Endothelial cell of umbilical vein (primary cell): Measurements from ENCODE around the gene WDR5. TPM values are rescaled to one million over a fixed set of nuclear protein-coding genes. Genes with fewer than 3 reads are reported as not detected.

Experiments
- BruUV-seq: library from RNA; stranded (reverse); fragments of 400-500 nt; replicated peaks from 2 replicates; lab custom pipeline; 2021; lab: Mats Ljungman, UMichigan
- CTCF ChIA-PET: fragments of 300-600, 350-600 bp; sonication (Branson Sonifier 250); formaldehyde crosslinking; loops from one replicate; lab custom pipeline; 2021; ENCODE audit warnings: antibody characterized with exemption, inconsistent platforms; lab: Charles Lee
- POLR2A ChIA-PET: fragments of 300-600, 350-600 bp; sonication (Branson Sonifier 250); formaldehyde crosslinking; loops from one replicate; lab custom pipeline; 2021; ENCODE audit warnings: antibody characterized with exemption, inconsistent platforms; lab: Charles Lee
- DNase-seq: peaks from one replicate; pipeline ENCODE4 v3.0.0-alpha.2; 2011; ENCODE audit warnings: low read depth, low spot score
- FAIRE-seq: peaks from 2 replicates; lab custom pipeline; 2011; peaks lifted over from hg19 to GRCh38; lab: Jason Lieb, UNC
- H2AFZ ChIP-seq: 2 replicates; pipeline ENCODE4 v1.6.0; 2012; ENCODE audit warnings: low read depth, low read length, control low read depth, inconsistent platforms
- H3K27ac ChIP-seq: 2 replicates; pipeline ENCODE4 v1.5.1; 2011; ENCODE audit warnings: low read depth, mild to moderate bottlenecking, control low read depth, low read length, moderate library complexity; ENCODE audit not compliant: insufficient read depth
- H3K27me3 ChIP-seq, 2 experiments: 2 replicates each; pipeline versions ENCODE4 v1.6.0 to v1.6.1; 2011; ENCODE audit warnings: low read length in 2 of 2, mixed read lengths in 1 of 2; ENCODE audit not compliant: control insufficient read depth in 2 of 2, insufficient read depth in 2 of 2
- H3K36me3 ChIP-seq, 2 experiments: 2 replicates in 1 of 2; 3 replicates in 1 of 2; pipeline ENCODE4 v1.5.1; 2011; ENCODE audit warnings: low read length in 2 of 2, mild to moderate bottlenecking in 1 of 2, moderate library complexity in 1 of 2; ENCODE audit not compliant: control insufficient read depth in 2 of 2, insufficient read depth in 2 of 2; ENCODE audit errors: extremely low read depth in 1 of 2
- H3K4me1 ChIP-seq: 3 replicates; pipeline ENCODE4 v1.5.1; 2011; ENCODE audit warnings: mild to moderate bottlenecking, low read length; ENCODE audit not compliant: control insufficient read depth, insufficient read depth; ENCODE audit errors: extremely low read depth
- H3K4me2 ChIP-seq: 2 replicates; pipeline ENCODE4 v1.6.1; 2011; ENCODE audit warnings: low read length, control low read depth, mixed read lengths; ENCODE audit not compliant: insufficient read depth
- H3K4me3 ChIP-seq, 3 experiments: fragments of 200-600 bp in 1 of 3; sonication (generic), shearing (Covaris generic) in 1 of 3; replicated peaks in 1 of 3; 2 replicates each; pipeline ENCODE4 v1.5.1; 2011 to 2016; ENCODE audit warnings: control low read depth in 3 of 3, low read length in 3 of 3, mild to moderate bottlenecking in 2 of 3, inconsistent platforms in 1 of 3, low read depth in 1 of 3, moderate library complexity in 1 of 3; ENCODE audit not compliant: insufficient read depth in 1 of 3
- H3K79me2 ChIP-seq: 2 replicates; pipeline ENCODE4 v1.6.0; 2012; ENCODE audit warnings: low read length, inconsistent platforms; ENCODE audit not compliant: control insufficient read depth, insufficient read depth
- H3K9ac ChIP-seq: replicated peaks from 2 replicates; pipeline ENCODE3; 2011; ENCODE audit warnings: low read length, control low read depth; ENCODE audit not compliant: insufficient read depth; ENCODE audit errors: extremely low read depth
- H3K9me1 ChIP-seq: replicated peaks from 3 replicates; pipeline ENCODE4 v1.6.0; 2011; ENCODE audit warnings: mild to moderate bottlenecking, low read length; ENCODE audit not compliant: control insufficient read depth, insufficient read depth; ENCODE audit errors: extremely low read depth
- H3K9me3 ChIP-seq: replicated peaks from 2 replicates; pipeline ENCODE4 v1.5.1; 2012; ENCODE audit warnings: low read length, inconsistent platforms; ENCODE audit not compliant: control insufficient read depth, insufficient read depth
- H4K20me1 ChIP-seq: replicated peaks from 2 replicates; pipeline ENCODE3; 2011; ENCODE audit warnings: mild to moderate bottlenecking, low read length; ENCODE audit not compliant: control insufficient read depth, insufficient read depth; ENCODE audit errors: extremely low read depth
- CTCF ChIP-seq, 2 donors: IDR thresholded peaks; 1 replicate in 1 of 2; 2 replicates in 1 of 2; pipeline ENCODE4 v1.5.1; 2011; ENCODE audit warnings: low read length in 2 of 2, mild to moderate bottlenecking in 2 of 2, moderate library complexity in 2 of 2, control low read depth in 1 of 2, inconsistent platforms in 1 of 2, low read depth in 1 of 2; ENCODE audit not compliant: insufficient read depth in 1 of 2; ENCODE audit errors: extremely low read depth in 1 of 2
- EZH2 ChIP-seq: IDR thresholded peaks from 2 replicates; pipeline ENCODE4 v1.6.1; 2012; ENCODE audit warnings: borderline replicate concordance, low read depth, mild to moderate bottlenecking, moderate library complexity, low read length, inconsistent platforms; ENCODE audit not compliant: severe bottlenecking
- FOS ChIP-seq: IDR thresholded peaks from 2 replicates; pipeline ENCODE4 v1.6.1; 2011; ENCODE audit warnings: mild to moderate bottlenecking, low read length, moderate library complexity, borderline replicate concordance; ENCODE audit not compliant: insufficient read depth
- GATA2 ChIP-seq: IDR thresholded peaks from 2 replicates; pipeline ENCODE4 v1.7.0; 2011; ENCODE audit warnings: low read depth, mild to moderate bottlenecking, moderate library complexity, mixed read lengths, low read length; ENCODE audit not compliant: insufficient read length, insufficient read depth
- MAX ChIP-seq: IDR thresholded peaks from 2 replicates; pipeline ENCODE4 v1.6.1; 2011; ENCODE audit not compliant: insufficient read depth, insufficient read length
- MYC ChIP-seq: IDR thresholded peaks from one replicate; pipeline ENCODE4 v1.6.1; 2011; ENCODE audit warnings: mild to moderate bottlenecking, low read depth, low read length
- POLR2A ChIP-seq: IDR thresholded peaks from 2 replicates; pipeline ENCODE4 v1.6.1; 2012; ENCODE audit warnings: low read depth, mild to moderate bottlenecking, control low read depth, low read length
- POLR2AphosphoS5 ChIP-seq: IDR thresholded peaks from 2 replicates; pipeline ENCODE4 v1.6.1; 2012; ENCODE audit warnings: low read depth, mild to moderate bottlenecking, control low read depth, low read length, moderate library complexity; ENCODE audit not compliant: insufficient read depth
- dilution Hi-C: fragments of 300-500 bp; cut with MboI; formaldehyde crosslinking; loops from one replicate; pipeline ENCODE4 v1.15.0; 2019; ENCODE audit warnings: low sequenced_read_pairs; ENCODE audit not compliant: extremely low pct_ligation_motif_present
- intact Hi-C: fragments of 100-400 bp; cut with micrococcal nuclease; formaldehyde crosslinking; loops from one replicate; pipeline ENCODE4 v1.10.0; 2022
- polyA plus RNA-seq, 4 experiments: library from polyadenylated mRNA; depleted of rRNA in 3 of 4; stranded (reverse) in 3 of 4; unstranded in 1 of 4; fragments of >200 nt; gene quantifications; 2 replicates each; pipeline versions ENCODE4 v1.2.1 to v1.2.3, GENCODE V29; 2011 to 2012; ENCODE audit warnings: missing spikeins in 1 of 4
- total RNA-seq: library from RNA; stranded (reverse); gene quantifications from 2 replicates; pipeline ENCODE4 v1.2.3, GENCODE V29; 2021

WDR5 gene
- total and polyA plus RNA-seq, 2 donors (not counting 3 experiments of a cell fraction or from before 2014, with no cell fraction given), result 32.1 to 42.5 TPM

GRCh38 chr9:134175808-134176598, 40.1 kb downstream of the WDR5 start:
- Histone ChIP-seq H3K79me2 (no peaks in the 10 kb centered on the region), H3K4me3 (no peak overlapping the region), H3K9me1 (no peaks in the 10 kb centered on the region), H3K27ac (no peak overlapping the region), H3K9me3 (no peaks in the 10 kb centered on the region), H3K4me2 (no peak overlapping the region), H3K27me3 (peaks cover 2 to 3% of the 10 kb centered on the region in 2 experiments), H3K4me1 (no peaks in the 10 kb centered on the region), H4K20me1 (no peaks in the 10 kb centered on the region), H2AFZ (no peak overlapping the region), H3K9ac (no peak overlapping the region), H3K36me3 (no peaks in the 10 kb centered on the region)
- no peak for DNase-seq
- FAIRE-seq, result no peak
- ChIA-PET POLR2A (no interaction called here), CTCF (interaction anchor here (0.7 to 3.5 kb wide), 6 partner anchors 10 to 273 kb away, joined by 3 to 38 read pairs (median 3); no protein-coding TSS in a partner anchor)
- BruUV-seq, result no TSS peak
- dilution Hi-C loops (no loop called here), intact Hi-C loops (no loop called here)
- no peak for TF ChIP-seq CTCF (IDR thresholded peaks at IDR 0.05; ENCODE audit: extremely low read depth in 1 of 2, insufficient read depth in 1 of 2, low read depth in 1 of 2, low read length in 2 of 2)
- TF ChIP-seq MAX, result no peak
- no peak for TF ChIP-seq GATA2
- TF ChIP-seq FOS, result no peak
- TF ChIP-seq EZH2, result no peak
- no peak for TF ChIP-seq POLR2AphosphoS5
- TF ChIP-seq MYC, result no peak
- no peak for TF ChIP-seq POLR2A
